Activated T-cell treated with anti-CD3 and anti-CD28 coated beads, Interleukin-2, amount 50 U/mL, for 24 hours (primary cell): ENCODE results near the gene TFDP1.
"Not testable (repeated sequence)": the region's sequence is repeated elsewhere in the genome, so short reads cannot be mapped to it uniquely, and the experiment has no call there.

ENCODE experiments used
- DNase-seq: peaks from one replicate; pipeline ENCODE4 v3.0.0-alpha.2; 2020
- H3K27ac Mint-ChIP-seq: 2 replicates; pipeline ENCODE4 v1.8.0; 2020; ENCODE audit warnings: mild to moderate bottlenecking, mixed read lengths
- H3K27me3 Mint-ChIP-seq: 2 replicates; pipeline ENCODE4 v1.8.0; 2020; ENCODE audit warnings: mixed read lengths
- H3K36me3 Mint-ChIP-seq: 2 replicates; pipeline ENCODE4 v1.8.0; 2020; ENCODE audit warnings: low read depth, mixed read lengths
- H3K4me1 Mint-ChIP-seq: 2 replicates; pipeline ENCODE4 v1.8.0; 2020; ENCODE audit warnings: low read depth, mixed read lengths
- H3K4me3 Mint-ChIP-seq: 2 replicates; pipeline ENCODE4 v1.8.0; 2020; ENCODE audit warnings: mild to moderate bottlenecking, moderate library complexity, mixed read lengths
- H3K9me3 Mint-ChIP-seq: 2 replicates; pipeline ENCODE4 v1.8.0; 2020; ENCODE audit warnings: mixed read lengths

Gene TFDP1

DNA sequence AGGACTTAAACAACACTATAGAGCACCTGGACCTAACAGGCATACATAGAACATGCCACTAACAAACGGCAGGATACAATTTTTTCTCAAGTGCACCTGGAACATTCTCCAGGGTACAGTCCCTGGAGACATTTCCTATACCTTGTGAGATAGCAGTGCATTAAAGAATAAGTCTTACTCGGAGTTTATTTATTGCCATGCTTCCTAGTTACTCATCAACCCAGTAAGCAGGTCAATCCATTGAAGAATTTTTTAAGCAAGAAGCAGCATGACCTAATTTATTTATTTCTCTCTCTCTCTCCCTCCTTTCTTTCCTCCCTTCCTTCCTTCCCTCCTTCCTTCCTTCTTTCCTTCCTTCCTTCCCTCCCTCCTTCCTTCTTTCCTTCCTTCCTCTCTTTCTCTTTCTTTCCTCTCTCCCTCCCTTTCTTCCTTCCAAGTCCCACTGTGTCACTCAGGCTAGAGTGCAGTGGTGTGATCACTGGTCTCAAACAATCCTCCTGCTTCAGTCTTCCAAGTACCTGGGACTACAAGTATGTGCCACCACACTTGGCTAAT lies 6.6 kb upstream of the TFDP1 start:
- DNase-seq, result no peak
- no peak overlapping the region for H3K4me3 Mint-ChIP-seq
- H3K27me3 Mint-ChIP-seq, result peaks cover 11% of the 10 kb centered on the region
- H3K27ac Mint-ChIP-seq, result no peak overlapping the region
- no peaks in the 10 kb centered on the region for H3K36me3 Mint-ChIP-seq
- H3K9me3 Mint-ChIP-seq, result peaks cover 21% of the 10 kb centered on the region
- no peaks in the 10 kb centered on the region for H3K4me1 Mint-ChIP-seq

DNA sequence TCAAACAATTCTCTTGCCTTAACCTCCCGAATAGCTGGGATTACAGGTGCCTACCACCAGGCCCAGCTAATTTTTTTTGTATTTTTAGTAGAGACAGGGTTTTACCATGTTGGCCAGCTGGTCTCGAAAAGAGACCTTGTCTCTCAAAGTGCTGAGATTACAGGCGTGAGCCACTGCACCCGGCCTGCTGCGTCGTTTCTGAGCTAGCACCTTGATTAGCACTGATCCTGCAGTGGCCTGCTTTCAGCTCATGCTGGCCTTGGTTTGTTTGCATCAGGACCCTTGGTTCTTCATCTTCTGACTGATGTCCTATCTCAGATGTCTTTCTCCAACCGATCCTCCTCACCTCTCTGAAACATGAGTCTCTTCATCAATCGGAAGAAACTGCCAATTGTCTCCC lies 4.9 kb upstream of the TFDP1 start:
- Mint-ChIP-seq H3K4me1 (peaks cover 4% of the 10 kb centered on the region), H3K9me3 (peaks cover 17% of the 10 kb centered on the region), H3K36me3 (peaks cover 3% of the 10 kb centered on the region), H3K27me3 (peaks cover 6% of the 10 kb centered on the region), H3K4me3 (no peak overlapping the region), H3K27ac (no peak overlapping the region)
- DNase-seq, result no peak

- Mint-ChIP-seq H3K4me3 (no peak overlapping the region), H3K9me3 (peaks cover 7% of the 10 kb centered on the region), H3K27me3 (no peaks in the 10 kb centered on the region), H3K27ac (no peak overlapping the region), H3K4me1 (peaks cover 15% of the 10 kb centered on the region), H3K36me3 (peaks cover 18% of the 10 kb centered on the region)
- no peak for DNase-seq
Measured at GRCh38 chr13:113581871-113582270, 2.7 kb upstream of the TFDP1 start.

GRCh38 chr13:113582841-113583631 lies 1.5 kb upstream of the TFDP1 start:
- H3K27me3 Mint-ChIP-seq, result no peaks in the 10 kb centered on the region
- no peak overlapping the region for H3K27ac Mint-ChIP-seq
- peaks cover 26% of the 10 kb centered on the region for H3K4me1 Mint-ChIP-seq
- peak overlapping the region; percentile 54 for H3K4me3 Mint-ChIP-seq
- H3K9me3 Mint-ChIP-seq, result no peaks in the 10 kb centered on the region
- DNase-seq, result peak; percentile 22
- H3K36me3 Mint-ChIP-seq, result peaks cover 30% of the 10 kb centered on the region

GRCh38 chr13:113584870-113585671 lies 518 bp downstream of the TFDP1 start:
- Mint-ChIP-seq H3K4me1 (peaks cover 38% of the 10 kb centered on the region), H3K36me3 (peaks cover 50% of the 10 kb centered on the region), H3K27ac (peak overlapping the region; percentile 89), H3K4me3 (peak overlapping the region; percentile 87), H3K9me3 (no peaks in the 10 kb centered on the region), H3K27me3 (no peaks in the 10 kb centered on the region)
- peak; percentile 69 for DNase-seq

GRCh38 chr13:113585896-113586295 lies 1.3 kb downstream of the TFDP1 start:
- DNase-seq, result peak; percentile 22
- peak overlapping the region; percentile 87 for H3K4me3 Mint-ChIP-seq
- no peaks in the 10 kb centered on the region for H3K9me3 Mint-ChIP-seq
- H3K27me3 Mint-ChIP-seq, result no peaks in the 10 kb centered on the region
- H3K4me1 Mint-ChIP-seq, result peaks cover 41% of the 10 kb centered on the region
- peak overlapping the region; percentile 89 for H3K27ac Mint-ChIP-seq
- H3K36me3 Mint-ChIP-seq, result peaks cover 57% of the 10 kb centered on the region

DNA sequence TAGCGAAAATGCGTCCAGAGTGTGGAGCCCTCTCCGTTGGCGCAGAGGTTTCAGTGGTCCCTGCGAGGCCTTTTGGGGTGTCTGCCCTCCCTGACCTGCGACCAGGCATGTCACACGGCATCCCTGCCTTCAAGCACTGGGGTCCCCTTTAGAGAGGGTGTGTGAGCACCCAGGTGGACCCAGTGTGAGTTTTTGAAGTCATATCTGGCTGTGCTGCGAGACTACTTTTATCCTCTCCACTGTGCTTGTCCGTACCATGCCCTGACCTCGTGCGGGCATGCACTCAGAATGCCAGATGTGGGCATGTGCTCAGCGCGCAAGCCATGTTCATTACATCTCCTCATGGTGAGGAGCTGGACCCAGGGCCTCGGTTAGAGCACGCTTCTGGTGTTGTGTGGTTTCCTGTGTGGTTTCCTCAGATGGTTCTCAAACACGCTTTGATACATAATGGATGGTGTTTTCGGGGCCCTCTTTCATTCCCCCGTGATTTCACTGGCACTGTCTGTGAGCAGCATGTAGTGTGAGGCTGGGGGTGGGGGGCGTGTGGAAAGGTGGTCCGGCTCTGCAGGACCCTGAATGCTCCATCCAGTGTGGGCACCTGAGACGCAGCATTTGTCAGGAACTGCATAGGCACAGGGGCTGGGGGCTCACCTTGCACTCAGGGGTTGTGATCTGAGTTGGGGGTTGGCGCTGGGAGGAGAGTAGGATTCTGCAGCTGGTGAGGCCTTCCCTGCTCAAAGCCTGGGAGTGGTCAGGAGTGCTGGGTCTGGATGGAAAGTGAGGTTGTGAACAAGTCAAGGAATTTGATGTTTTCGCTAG lies 2.3 kb downstream of the TFDP1 start:
- H3K9me3 Mint-ChIP-seq, result no peaks in the 10 kb centered on the region
- H3K27ac Mint-ChIP-seq, result peak overlapping the region; percentile 84
- peak overlapping the region; percentile 87 for H3K4me3 Mint-ChIP-seq
- peaks cover 46% of the 10 kb centered on the region for H3K4me1 Mint-ChIP-seq
- peaks cover 64% of the 10 kb centered on the region for H3K36me3 Mint-ChIP-seq
- no peaks in the 10 kb centered on the region for H3K27me3 Mint-ChIP-seq
- DNase-seq, result peak; percentile 33

DNA sequence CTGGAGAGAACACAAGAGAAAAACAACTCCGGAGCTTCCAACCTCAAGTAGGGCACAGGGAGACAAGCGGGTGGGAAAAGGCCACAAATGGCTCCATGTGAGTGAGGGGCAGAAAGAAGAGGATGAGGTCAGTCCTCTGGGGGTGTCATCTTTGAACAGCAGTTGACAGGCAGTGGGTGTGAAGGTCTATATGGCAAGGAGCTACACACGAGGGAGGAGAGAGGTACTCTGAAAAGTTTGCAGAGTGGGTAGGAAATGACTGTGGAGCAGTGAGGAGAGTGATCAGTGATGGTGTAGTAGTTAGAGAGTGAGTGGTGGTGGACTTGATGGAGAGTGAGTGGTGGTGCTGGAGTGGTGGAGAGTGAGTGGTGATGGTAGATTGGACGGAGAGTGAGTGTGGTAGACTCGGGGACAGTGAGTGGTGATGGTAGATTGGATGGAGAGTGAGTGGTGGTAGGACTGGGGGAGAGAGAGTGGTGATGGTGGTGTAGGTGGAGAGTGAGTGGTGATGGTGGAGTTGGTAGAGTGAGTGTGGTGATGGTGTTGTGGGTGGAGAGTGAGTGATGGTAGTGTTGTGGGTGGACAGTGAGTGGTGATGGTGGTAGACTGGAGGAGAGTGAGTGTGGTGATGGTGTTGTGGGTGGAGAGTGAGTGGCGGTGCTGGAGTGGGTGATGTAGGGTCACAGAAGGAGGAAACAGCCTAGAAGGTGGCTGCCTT lies 4.0 kb downstream of the TFDP1 start:
- no peak overlapping the region for H3K4me3 Mint-ChIP-seq

DNA sequence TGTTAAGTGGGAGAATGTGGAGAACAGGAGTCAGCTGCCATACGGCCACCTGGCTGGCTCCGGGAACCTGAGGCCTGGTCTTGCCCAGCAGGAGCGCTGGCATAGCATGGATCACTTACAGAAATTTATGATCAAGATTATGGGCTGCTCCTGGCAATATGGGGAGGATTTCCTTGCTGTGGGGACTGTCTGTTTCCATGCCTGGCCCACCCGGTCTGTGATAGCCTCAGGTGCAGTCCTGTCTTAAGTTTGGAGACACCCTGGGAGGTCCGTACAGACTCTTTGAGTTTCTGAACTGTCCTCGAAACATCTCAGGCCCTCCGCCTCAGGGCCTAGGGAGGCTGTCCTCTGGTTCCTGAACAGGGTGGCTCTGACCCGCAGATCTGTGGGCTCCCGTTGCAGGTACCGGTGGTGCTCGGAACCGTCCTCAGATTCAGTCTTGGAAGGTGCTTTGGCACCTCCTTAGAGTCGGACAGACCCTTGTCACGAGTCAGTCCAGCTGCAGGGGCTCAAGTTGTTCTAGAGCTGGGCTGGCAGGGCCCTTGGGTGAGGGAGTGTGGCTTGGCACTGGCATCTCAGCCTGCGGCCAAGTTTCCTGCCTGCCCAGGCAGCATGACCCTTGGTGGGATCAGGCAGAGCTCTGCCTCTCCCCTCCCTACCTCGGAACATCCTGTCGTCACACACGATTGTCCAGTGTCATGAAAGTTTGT lies 4.9 kb downstream of the TFDP1 start:
- no peak overlapping the region for H3K27ac Mint-ChIP-seq
- no peak for DNase-seq
- H3K36me3 Mint-ChIP-seq, result peaks cover 73% of the 10 kb centered on the region
- H3K4me1 Mint-ChIP-seq, result peaks cover 45% of the 10 kb centered on the region
- no peak overlapping the region for H3K4me3 Mint-ChIP-seq
- H3K9me3 Mint-ChIP-seq, result no peaks in the 10 kb centered on the region
- no peaks in the 10 kb centered on the region for H3K27me3 Mint-ChIP-seq

More for the DNA sequence above, 4.0 kb downstream of the TFDP1 start:
- Mint-ChIP-seq H3K27ac (peak overlapping the region; percentile 5), H3K36me3 (peaks cover 76% of the 10 kb centered on the region), H3K9me3 (no peaks in the 10 kb centered on the region), H3K27me3 (no peaks in the 10 kb centered on the region), H3K4me1 (peaks cover 49% of the 10 kb centered on the region)
- no peak for DNase-seq

DNA sequence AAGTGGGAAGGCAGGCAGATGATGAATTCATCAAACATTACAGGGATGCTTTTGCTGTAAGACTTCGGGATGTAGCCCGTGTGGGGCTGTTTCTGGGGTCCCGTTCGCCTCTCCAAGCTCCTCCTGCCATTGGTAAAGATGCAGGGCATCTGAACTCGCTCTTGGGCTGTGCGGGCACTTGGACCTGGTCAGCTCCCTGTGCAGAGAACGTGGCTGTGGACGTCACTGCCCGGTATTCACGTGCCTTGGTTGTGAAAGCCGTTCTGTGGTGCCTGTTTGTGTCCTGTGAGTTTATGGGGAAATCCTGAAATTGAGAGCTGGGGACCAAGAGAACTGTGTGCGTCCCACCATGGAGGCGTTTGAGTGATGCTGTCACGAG lies 5.4 kb downstream of the TFDP1 start:
- no peak overlapping the region for H3K4me3 Mint-ChIP-seq
- H3K27ac Mint-ChIP-seq, result no peak overlapping the region
- no peaks in the 10 kb centered on the region for H3K27me3 Mint-ChIP-seq
- H3K9me3 Mint-ChIP-seq, result no peaks in the 10 kb centered on the region
- H3K4me1 Mint-ChIP-seq, result peaks cover 47% of the 10 kb centered on the region
- peaks cover 78% of the 10 kb centered on the region for H3K36me3 Mint-ChIP-seq
- no peak for DNase-seq

DNA sequence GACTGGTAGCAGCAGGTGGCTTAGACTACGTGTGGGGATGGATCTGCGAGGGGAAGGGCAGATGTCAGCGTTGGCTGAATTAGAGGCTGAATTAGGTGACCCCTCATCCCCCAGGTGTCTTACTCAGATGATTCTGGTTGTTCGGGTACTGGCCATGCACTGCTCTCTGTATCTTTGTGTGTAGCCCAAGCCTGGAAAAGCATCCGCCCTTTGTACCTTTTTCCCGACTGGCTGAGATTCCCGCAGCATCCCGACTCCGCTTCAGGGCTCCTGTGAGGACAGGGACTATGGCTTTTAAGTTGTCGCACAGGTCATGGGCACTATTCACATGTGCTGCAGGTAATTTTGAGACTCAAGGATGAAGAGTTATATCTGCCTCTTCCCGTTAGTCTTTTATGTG lies 7.2 kb downstream of the TFDP1 start:
- peaks cover 37% of the 10 kb centered on the region for H3K4me1 Mint-ChIP-seq
- no peak overlapping the region for H3K27ac Mint-ChIP-seq
- no peaks in the 10 kb centered on the region for H3K27me3 Mint-ChIP-seq
- no peaks in the 10 kb centered on the region for H3K9me3 Mint-ChIP-seq
- peaks cover 83% of the 10 kb centered on the region for H3K36me3 Mint-ChIP-seq
- no peak for DNase-seq
- no peak overlapping the region for H3K4me3 Mint-ChIP-seq

DNA sequence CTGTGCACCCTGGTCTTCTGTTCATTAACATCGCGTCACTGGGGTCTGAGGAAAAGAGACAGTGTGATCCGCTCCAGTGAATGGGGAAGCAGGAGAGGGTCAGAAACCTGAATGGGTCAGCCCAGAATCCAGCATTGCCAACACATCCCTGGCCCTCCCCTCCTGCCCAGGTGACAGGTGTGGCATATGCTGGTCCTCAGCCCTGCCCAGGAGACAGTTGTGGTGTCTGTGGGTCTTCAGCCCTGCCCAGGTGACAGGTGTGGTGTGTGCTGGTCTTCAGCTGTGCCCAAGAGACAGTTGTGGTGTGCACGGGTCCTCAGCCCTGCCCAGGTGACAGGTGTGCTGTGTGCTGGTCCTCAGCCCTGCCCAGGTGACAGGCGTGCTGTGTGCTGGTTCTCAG lies 8.0 kb downstream of the TFDP1 start:
- DNase-seq, result no peak
- no peak overlapping the region for H3K4me3 Mint-ChIP-seq
- H3K36me3 Mint-ChIP-seq, result peaks cover 83% of the 10 kb centered on the region
- H3K27me3 Mint-ChIP-seq, result no peaks in the 10 kb centered on the region
- peaks cover 29% of the 10 kb centered on the region for H3K4me1 Mint-ChIP-seq
- H3K27ac Mint-ChIP-seq, result no peak overlapping the region
- no peaks in the 10 kb centered on the region for H3K9me3 Mint-ChIP-seq

- H3K27ac Mint-ChIP-seq, H3K4me3 Mint-ChIP-seq, H3K27me3 Mint-ChIP-seq, H3K9me3 Mint-ChIP-seq: not testable (repeated sequence)
- DNase-seq, result peak; percentile 19
- peaks cover 83% of the 10 kb centered on the region for H3K36me3 Mint-ChIP-seq
- H3K4me1 Mint-ChIP-seq, result peaks cover 16% of the 10 kb centered on the region
Measured at GRCh38 chr13:113594066-113594821, 9.7 kb downstream of the TFDP1 start.
